Testis (tissue), 2 donors: ENCODE data around the gene LRRC31.

ENCODE experiments used
- POLR2A ChIP-seq: fragments of 450-650 bp; IDR thresholded peaks from one replicate; pipeline ENCODE4 v1.6.1; 2017; ENCODE audit warnings: antibody characterized with exemption, mild to moderate bottlenecking, moderate library complexity
- TF ChIP-seq, protein P1 (sequence below), 3 experiments: fragments of 450-650 bp in 2 of 3; fragments of 200-600 bp in 1 of 3; sonication (generic) in 1 of 3; IDR thresholded peaks; one replicate each; pipeline ENCODE4 v1.5.1; 2016 to 2019; ENCODE audit warnings: antibody characterized with exemption in 3 of 3, mild to moderate bottlenecking in 2 of 3, moderate library complexity in 1 of 3

DNA sequence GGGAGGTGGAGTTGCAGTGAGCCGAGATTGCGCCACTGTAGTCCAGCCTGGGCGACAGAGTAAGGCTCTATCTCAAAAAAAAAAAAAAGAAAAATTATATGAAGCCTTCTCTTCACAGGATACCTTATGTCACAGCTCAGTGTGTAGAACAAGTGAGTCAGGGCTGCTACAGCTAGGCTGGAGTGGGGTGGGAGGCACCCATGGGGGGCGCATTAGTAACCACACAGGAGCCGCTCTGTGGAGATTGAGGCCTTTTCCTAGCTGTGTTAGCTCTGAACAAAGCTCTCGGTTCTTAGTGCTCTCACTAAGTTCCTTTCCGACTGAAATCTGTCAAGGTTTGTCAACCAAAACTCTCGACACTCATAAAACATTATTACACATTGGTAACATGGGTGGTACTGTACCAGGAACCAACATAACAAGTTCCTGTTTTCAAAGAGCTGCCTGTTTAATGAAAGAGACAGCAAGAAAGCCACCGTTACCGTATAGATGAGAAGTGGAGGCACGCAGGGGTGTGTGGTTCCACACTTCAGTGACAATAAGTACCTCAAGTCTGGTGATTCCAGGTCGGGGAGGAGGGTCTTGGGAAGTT lies 4.5 kb downstream of the LRRC31 start:
- TF ChIP-seq, protein P1, sequence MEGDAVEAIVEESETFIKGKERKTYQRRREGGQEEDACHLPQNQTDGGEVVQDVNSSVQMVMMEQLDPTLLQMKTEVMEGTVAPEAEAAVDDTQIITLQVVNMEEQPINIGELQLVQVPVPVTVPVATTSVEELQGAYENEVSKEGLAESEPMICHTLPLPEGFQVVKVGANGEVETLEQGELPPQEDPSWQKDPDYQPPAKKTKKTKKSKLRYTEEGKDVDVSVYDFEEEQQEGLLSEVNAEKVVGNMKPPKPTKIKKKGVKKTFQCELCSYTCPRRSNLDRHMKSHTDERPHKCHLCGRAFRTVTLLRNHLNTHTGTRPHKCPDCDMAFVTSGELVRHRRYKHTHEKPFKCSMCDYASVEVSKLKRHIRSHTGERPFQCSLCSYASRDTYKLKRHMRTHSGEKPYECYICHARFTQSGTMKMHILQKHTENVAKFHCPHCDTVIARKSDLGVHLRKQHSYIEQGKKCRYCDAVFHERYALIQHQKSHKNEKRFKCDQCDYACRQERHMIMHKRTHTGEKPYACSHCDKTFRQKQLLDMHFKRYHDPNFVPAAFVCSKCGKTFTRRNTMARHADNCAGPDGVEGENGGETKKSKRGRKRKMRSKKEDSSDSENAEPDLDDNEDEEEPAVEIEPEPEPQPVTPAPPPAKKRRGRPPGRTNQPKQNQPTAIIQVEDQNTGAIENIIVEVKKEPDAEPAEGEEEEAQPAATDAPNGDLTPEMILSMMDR (IDR thresholded peaks at IDR 0.05) = no peak
- TF ChIP-seq POLR2A = no peak
